Progenitor cell of endocrine pancreas (in vitro differentiated cells): Measurements from ENCODE around the gene HPCAL1. TPM values are rescaled to one million over a fixed set of nuclear protein-coding genes. Genes with fewer than 3 reads are reported as not detected.

Source experiments
- DNase-seq: peaks from one replicate; pipeline ENCODE4 v3.0.0; 2021; ENCODE audit warnings: low spot score; ENCODE audit not compliant: unreplicated experiment
- H3K27ac Mint-ChIP-seq: 2 replicates; pipeline ENCODE4 v1.8.0; 2021; ENCODE audit warnings: mild to moderate bottlenecking, moderate library complexity, mixed read lengths
- H3K27me3 Mint-ChIP-seq: 2 replicates; pipeline ENCODE4 v1.8.0; 2021; ENCODE audit warnings: mixed read lengths
- H3K36me3 Mint-ChIP-seq: 2 replicates; pipeline ENCODE4 v1.8.0; 2022; ENCODE audit warnings: mixed read lengths; ENCODE audit not compliant: insufficient read depth
- H3K4me1 Mint-ChIP-seq: 2 replicates; pipeline ENCODE4 v1.8.0; 2021; ENCODE audit warnings: low read depth, mixed read lengths
- H3K4me3 Mint-ChIP-seq: 2 replicates; pipeline ENCODE4 v1.8.0; 2021; ENCODE audit warnings: low read depth, mild to moderate bottlenecking, moderate library complexity, mixed read lengths
- H3K9me3 Mint-ChIP-seq: 2 replicates; pipeline ENCODE4 v1.8.0; 2021; ENCODE audit warnings: low read depth, mixed read lengths
- CTCF ChIP-seq: fragments of 200-600 bp; sonication (generic); IDR thresholded peaks from one replicate; pipeline ENCODE4 v1.5.0; 2021; ENCODE audit warnings: antibody characterized with exemption, mild to moderate bottlenecking; ENCODE audit not compliant: unreplicated experiment
- total RNA-seq: library from RNA; stranded (reverse); gene quantifications from 2 replicates; pipeline ENCODE4 v1.2.1, GENCODE V29; 2021

HPCAL1 gene
- total RNA-seq, 1 donor from 2014 or later = 16.5 TPM

- Mint-ChIP-seq H3K4me3 (no peak overlapping the region), H3K9me3 (no peaks in the 10 kb centered on the region), H3K27me3 (no peaks in the 10 kb centered on the region), H3K27ac (peak overlapping the region; percentile 10), H3K36me3 (peaks cover 1% of the 10 kb centered on the region), H3K4me1 (peaks cover 14% of the 10 kb centered on the region)
- DNase-seq = no peak
- no peak for TF ChIP-seq CTCF
Measured at GRCh38 chr2:10325278-10326145, 22.8 kb downstream of the HPCAL1 start.

GRCh38 chr2:10326151-10326616, 23.5 kb downstream of the HPCAL1 start:
- Mint-ChIP-seq H3K4me3 (no peak overlapping the region), H3K27me3 (no peaks in the 10 kb centered on the region), H3K4me1 (peaks cover 16% of the 10 kb centered on the region), H3K36me3 (no peaks in the 10 kb centered on the region), H3K27ac (no peak overlapping the region), H3K9me3 (no peaks in the 10 kb centered on the region)
- no peak for TF ChIP-seq CTCF
- DNase-seq = no peak

GRCh38 chr2:10326707-10327594, 24.2 kb downstream of the HPCAL1 start:
- no peak for TF ChIP-seq CTCF
- Mint-ChIP-seq H3K4me3 (no peak overlapping the region), H3K27ac (no peak overlapping the region), H3K9me3 (no peaks in the 10 kb centered on the region), H3K36me3 (no peaks in the 10 kb centered on the region), H3K4me1 (peaks cover 17% of the 10 kb centered on the region), H3K27me3 (peaks cover 2% of the 10 kb centered on the region)
- DNase-seq = no peak

GRCh38 chr2:10327896-10328669, 25.4 kb downstream of the HPCAL1 start:
- no peak for TF ChIP-seq CTCF
- Mint-ChIP-seq H3K36me3 (no peaks in the 10 kb centered on the region), H3K4me3 (no peak overlapping the region), H3K27ac (no peak overlapping the region), H3K27me3 (peaks cover 5% of the 10 kb centered on the region), H3K9me3 (no peaks in the 10 kb centered on the region), H3K4me1 (peaks cover 27% of the 10 kb centered on the region)
- DNase-seq = no peak
